CD4-positive, alpha-beta T cell treated with Interleukin-6 at 100 ng/mL for 8 hours (primary cell): ENCODE measurements around the gene SKA1.
"Not testable (repeated sequence)": the region's sequence is repeated elsewhere in the genome, so short reads cannot be mapped to it uniquely, and the experiment has no call there.

Experiments
- DNase-seq: peaks from one replicate; pipeline ENCODE4 v3.0.0-alpha.2; 2020; ENCODE audit warnings: mixed read lengths, low spot score

The SKA1 gene

DNA sequence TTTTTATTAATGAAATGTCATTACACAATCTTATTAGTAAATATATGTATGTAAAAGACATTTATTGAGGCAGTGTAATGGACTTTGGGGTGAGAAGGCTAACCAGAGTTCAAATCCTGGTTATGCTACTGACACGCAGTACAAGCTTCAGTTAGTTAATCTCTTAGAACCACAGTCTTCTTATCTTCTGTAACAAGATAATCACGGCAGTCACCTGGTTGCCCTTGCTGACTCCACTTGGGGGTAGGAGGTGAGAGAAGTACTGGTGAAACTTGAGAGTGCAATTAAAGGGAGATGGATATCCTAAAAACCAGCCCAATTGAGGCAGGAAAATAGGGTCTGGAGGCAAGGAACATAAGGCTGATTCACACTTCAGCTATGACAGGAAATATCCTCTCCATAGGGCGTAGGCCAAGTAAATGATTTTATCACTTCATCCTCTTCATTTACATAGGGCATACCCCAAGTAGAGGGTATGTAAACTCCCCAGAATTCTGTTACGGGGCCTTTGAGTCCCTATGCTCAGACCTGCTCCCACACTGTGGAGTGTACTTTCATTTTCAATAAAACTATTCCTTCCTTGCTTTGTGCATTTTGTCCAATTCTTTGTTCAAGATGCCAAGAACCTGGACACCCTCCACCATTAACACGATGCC lies 21.3 kb downstream of the SKA1 start:
- no peak for DNase-seq

DNA sequence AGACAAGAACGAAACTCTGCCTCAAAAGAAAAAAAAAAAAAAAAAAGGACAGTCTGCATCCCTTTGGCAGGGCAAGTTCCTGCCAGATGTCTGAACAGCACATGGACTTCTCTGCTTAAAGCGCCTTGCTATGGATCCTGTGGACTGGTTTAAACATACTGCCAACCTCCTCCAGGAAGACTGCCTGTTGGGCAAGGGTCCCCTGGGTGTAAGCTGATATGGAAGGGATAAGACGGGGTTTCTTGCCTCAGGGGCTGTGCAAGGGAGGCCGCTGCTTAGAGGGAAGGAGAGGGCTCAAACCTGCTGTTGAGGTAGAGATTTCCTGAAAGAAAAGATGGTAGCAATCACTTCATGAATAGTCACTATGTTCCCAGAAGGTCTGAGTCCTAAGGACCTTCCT lies 22.2 kb downstream of the SKA1 start:
- no peak for DNase-seq

DNA sequence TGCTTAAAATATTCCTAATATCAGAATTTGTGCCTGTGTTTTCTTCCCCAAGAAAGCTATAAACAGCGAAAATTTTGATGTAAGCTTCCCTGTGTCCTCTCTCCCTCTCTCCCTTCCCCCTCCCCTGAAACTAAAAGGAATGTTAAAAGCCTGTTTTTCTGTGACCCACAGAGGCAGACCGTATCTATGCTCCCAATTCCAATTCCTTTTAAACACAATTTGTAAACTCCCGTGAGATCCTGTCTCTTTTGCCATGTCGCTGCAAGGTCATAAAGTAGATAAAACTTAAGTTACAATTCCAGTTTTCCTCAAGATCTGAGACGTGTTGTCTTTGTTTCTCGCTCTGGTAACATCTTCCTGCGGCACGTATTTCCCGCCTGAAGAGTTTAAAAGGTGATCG lies 23.3 kb downstream of the SKA1 start:
- no peak for DNase-seq

DNA sequence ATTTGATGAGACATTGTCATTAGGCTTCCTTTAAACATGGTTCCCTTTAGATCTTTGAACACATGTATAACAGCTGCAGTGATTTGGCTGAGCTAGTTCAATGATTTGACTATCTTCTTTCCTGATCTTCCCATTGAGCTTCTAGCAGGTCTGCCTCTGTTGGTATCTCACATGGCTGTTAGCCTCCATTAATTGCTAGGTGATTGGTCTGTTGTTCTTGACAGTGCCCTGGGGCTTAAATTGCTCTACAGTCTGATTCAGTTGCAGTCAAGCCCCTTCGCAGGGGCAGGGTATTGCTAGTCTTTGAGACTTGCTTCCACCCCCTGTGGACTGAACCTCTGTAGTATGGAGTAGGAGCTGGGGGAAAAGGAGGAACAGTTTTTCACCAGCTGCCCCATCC lies 24.1 kb downstream of the SKA1 start:
- DNase-seq: no peak

DNA sequence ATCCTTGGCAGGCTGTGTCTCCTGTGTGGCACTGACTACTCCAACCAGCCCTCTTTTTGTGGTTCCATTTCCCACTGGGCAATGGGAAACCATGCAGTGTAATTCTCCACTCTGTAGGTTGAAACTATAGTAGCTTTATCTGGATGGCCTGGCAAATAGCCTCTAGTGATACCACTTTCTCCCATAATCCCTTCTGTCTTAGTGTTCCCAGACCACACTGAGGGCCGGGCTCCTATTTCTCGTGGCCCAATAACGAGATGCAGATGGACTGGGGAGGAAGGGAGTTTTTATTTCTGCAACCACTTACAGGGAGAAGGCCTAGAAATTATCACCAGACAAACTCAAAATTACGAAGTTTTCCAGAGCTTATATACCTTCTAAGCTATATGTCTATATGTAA lies 24.7 kb downstream of the SKA1 start:
- no peak for DNase-seq

DNA sequence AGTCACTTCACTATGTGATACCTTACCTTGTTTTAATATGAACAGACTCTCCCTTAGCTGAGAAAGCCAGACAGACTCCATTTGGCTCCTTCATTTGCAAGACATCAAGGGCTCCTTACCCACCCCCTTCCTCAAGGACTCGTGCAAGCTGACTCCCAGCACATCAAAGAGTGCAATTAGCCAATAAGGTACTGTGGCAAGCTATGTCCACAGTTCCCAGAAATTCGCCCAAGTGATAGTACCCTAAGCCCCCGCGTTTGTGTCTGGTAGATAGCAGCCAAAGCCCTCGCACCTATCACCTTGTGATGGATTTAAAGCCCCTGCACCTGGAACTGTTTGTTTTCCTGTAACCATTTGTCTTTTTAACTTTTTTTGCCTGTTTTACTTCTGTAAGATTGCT lies 25.6 kb downstream of the SKA1 start:
- not testable (repeated sequence) for DNase-seq

DNA sequence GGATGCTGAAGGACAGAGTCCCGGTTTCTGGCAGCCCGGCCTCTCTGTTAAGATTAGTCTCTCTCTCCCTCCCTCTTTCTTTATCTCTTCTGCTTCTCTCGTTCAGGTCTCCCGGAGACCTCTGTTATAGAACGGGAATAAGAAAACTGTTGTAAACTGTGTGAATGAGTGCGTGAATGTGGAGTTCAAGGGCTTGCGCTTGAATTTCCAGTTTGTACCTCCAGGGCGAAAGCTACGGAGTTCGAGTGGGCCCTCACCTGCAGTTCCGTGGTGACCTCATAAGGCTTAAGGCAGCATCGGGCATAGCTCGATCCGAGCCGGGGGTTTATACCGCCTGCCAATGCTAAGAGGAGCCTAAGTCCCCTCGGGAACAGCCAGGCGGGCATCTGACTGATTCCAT lies 26.4 kb downstream of the SKA1 start:
- no peak for DNase-seq

DNA sequence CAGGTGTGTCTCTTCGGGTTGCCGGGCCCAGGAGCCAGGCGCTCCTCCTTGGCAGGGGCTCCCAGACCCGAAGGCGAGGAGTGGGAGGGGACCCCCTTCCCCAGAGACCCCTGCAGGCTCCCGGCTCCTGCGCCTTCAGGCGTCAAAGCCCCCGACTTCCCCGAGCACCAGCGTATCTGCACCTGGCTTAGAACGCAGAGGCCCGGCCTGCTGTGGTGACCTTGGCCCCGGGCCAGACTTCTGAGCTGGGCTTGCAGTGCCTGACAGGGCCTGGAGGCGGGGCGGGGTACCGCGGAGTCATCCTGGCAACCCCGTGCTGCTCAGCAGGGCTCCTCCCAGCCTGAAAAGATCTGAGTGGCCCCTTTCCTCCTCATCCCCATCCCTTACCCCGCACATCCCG lies 27.0 kb downstream of the SKA1 start:
- no peak for DNase-seq

DNA sequence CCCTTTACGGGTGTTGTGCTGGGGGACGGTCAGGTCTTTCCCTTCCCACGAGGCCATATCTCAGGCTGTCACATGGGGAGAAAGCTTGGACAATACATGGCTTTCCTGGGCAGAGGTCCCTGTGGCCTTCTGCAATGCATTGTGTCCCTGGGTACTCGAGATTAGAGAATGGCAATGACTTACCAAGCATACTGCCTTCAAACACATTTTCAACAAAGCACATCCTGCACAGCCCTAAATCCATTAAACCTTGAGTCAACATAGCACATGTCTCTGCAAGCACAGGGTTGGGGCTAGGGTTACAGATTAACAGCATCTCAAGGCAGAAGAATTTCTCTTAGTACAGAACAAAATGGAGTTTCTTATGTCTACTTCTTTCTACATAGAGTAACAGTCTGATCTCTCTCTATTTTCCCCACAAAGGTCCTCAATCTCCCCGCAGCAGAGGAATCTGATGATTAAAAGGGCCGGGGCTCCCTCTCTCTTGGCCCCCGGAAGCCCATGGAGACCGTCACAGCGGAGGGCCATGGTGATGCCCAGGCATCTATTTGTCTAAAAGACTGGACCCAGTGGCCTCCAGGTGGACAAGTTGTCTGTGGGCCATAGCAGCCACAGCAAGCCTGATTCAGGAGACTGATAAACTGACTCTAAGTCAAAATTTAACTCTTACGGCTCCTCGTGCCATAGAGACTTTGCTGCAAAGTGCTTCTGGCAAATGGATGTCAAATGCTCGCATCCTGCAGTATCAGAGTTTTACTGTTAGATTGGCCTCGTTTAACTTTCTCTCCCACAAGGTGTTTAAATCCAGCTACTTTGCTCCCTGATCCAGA lies 30.1 kb downstream of the SKA1 start:
- DNase-seq: not testable (repeated sequence)

DNA sequence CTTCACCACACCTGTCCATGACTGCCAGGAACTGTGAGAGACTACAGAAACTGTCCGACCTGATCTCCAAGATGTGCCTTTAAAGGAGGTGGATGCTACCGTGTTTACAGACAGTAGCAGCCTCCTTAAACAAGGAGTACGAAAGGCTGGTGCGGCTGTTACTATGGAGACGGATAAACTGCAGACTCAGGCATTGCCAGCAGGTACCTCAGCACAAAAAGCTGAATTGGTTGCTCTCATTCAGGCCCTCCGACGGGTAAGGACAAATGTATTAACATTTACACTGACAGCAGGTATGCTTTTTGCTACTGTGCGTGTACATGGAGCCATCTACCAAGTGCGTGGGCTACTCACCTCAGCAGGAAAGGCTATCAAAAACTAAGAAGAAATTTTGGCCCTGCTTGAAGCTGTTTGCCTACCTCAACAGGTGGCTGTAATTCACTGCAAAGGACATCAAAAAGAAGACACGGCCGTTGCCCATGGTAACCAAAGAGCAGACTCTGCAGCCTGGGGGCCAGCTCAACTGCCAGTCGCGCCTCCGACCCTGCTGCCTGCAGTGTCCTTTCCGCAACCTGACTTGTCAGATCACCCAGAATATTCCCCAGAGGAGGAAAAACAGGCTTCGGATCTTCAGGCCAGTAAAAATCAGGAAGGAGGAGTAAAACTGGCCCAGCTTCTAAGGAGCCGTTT lies 30.9 kb downstream of the SKA1 start:
- DNase-seq: no peak

DNA sequence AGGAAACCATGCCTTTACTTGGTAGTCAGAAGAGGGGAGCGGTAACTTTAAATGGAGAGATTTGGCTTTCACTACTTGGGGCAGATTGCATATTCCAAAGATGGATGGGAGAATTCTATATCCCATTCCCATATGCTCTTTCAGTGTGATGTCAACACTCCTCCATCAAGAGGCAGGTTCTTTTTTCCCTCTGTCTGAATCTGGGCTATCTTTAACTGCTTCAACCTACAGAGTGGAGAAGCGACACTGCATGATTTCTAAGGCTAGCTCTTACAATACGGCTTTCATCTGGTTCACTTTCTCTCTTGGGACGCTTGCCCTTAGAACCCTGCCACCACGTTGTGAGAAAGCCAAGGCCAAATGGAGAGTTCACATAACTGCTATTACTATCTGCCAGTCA lies 34.4 kb downstream of the SKA1 start:
- DNase-seq: no peak

DNA sequence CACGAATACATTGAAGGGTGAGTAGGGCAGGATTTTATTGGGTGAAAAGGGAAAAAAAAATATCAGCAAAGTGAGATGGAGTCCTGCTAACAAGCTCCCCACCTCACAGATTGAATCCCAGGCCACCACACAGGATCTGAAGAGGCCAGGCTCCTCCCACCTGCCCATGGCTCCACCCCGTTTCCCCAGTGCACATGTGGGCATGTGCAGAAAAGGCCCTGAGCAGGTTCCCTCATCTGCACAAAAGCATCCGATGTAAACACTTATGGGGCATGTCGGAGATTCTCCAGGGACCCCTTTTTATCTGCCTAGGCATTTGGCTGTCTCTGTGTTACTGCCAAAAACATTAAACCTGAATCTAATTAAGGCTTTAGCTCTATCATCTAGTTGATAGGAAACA lies 35.2 kb downstream of the SKA1 start:
- no peak for DNase-seq

DNA sequence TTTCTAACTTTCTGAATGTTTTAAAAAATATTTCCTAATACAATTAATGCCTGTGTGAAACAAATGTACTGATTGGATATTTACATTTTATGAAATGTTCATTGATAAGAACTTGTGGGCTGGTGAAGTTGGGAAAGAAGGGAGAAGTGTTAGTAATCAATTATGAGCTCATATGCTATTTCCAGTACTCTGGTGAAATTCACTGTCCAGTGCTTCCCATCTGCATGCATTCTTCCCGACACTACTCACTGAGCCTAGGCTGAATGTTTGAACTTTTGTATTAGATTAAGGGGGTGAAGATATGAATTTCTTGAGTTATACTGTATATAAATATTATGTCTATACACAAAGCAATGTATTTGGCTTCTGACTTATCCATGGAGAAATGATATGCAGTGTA lies 36.0 kb downstream of the SKA1 start:
- no peak for DNase-seq

DNA sequence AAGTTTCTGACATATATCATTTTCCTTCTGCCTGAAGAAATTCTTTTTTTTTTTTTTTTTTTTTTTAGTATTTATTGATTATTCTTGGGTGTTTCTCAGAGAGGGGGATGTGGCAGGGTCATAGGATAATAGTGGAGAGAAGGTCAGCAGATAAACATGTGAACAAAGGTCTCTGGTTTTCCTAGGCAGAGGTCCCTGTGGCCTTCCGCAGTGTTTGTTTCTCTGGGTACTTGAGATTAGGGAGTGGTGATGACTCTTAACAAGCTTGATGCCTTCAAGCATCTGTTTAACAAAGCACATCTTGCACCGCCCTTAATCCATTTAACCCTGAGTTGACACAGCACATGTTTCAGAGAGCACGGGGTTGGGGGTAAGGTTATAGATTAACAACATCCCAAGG lies 42.0 kb downstream of the SKA1 start:
- DNase-seq: not testable (repeated sequence)

DNA sequence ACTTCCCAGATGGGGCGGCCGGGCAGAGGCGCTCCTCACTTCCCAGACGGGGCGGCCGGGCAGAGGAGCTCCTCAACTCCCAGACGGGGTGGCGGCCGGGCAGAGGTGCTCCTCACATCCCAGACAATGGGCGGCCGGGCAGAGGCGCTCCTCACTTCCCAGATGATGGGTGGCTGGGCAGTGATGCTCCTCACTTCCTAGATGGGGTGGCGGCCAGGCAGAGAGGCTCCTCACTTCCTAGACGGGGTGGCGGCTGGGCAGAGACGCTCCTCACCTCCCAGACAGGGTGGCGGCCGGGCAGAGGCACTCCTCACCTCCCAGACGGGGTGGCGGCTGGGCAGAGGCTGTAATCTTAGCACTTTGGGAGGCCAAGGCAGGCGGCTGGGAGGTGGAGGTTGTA lies 42.9 kb downstream of the SKA1 start:
- DNase-seq: not testable (repeated sequence)

DNA sequence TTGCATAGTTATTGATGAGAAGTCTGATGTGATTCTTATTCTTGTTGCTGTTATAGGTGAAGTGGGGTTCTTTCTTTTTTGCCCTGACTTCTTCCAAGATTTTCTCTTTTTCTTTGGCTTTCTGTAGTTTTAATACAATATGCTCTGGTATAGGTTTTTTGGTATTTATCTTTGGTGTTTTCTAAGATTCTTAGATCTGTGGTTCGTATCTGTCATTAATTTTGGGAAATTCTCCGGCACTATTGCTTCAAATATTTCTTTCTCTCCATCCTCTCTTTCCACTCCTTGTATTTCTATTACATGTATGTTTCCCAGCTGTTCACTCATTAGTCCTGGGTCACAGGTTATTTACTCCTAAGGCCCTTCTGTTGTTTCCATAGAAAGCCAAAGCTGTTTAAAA lies 43.8 kb downstream of the SKA1 start:
- no peak for DNase-seq

DNA sequence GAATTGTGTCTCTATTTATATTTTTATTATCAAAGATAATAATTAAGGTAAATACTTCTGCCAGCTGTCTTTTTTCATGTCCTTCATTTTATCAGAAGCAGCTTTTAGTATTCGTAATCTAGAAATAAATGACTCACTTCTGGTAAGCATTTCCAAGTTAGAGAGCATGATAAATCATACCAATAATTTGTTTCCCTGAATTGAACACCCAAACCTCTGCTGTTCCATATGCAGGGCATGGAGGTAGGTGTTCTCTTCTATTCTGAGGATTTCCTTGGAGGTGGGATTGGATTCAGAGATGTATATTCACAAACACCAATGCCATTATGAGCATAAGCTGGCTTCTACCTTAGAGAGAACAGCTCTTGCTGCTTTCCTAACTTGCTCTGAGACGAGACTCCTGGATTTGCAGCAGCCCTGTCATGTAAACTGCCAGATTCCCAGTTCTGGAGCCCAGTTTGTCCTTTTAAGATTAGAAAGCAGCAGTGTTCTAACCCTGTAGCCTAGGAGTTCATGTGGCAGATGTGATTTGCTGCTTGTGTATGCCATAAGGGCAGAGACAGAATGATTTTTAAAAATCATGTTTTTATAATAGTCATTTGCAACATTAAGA lies 47.5 kb downstream of the SKA1 start:
- DNase-seq: no peak

DNA sequence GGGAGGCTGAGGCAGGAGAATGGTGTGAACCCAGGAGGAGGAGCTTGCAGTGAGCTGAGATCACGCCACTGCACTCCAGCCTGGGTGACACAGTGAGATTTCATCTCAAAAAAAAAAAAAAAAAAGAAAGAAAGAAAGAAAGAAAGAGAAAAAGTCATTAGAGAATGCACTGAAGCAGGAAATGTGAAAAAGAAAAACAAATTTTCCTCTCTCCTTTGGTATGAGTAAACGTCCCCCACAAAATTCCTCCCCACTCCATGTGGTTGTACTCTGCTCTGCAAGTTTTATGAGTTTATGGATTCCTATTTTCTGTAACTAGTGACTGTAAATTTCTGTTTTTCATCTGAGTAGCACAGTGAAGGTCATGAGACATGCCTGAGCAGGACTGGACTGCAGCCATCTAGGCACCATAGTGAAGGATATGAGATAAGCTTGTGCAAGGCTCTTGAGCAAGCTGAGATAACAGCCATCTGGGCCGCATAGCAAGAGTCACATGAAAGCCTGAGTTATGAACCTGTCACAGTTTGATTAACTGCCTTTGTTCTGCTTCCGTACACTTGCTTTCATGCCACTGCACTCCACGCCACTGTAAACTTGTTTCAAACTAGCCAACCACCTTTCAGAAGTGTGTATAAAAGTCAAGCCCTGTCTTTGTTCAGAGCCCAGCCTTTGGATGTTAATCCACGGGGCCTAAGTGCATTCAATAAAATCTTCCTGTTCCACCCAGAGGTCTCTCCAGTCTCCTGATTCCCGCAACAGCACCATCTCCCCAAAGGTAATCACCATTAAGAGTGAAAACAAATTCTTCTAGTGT lies 50.2 kb downstream of the SKA1 start:
- DNase-seq: no peak

DNA sequence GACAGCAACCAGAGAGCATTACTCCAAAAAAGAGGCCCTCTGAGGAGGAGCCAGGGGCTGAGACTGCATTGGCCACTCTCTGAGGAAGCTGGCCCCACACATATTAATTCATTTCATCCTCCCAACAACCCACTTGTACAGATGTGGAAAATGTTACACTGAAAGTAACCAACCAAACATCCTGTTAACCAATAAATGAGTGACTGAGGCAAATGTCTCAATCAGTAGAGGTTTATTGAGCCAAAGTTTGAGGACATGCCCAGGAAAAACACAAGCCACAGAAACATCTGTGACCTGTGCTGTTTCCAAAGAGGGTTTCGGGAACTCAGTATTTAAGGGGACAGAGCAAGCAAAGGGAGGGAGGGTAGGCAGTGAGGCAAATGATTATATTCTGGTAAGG lies 53.0 kb downstream of the SKA1 start:
- no peak for DNase-seq

DNA sequence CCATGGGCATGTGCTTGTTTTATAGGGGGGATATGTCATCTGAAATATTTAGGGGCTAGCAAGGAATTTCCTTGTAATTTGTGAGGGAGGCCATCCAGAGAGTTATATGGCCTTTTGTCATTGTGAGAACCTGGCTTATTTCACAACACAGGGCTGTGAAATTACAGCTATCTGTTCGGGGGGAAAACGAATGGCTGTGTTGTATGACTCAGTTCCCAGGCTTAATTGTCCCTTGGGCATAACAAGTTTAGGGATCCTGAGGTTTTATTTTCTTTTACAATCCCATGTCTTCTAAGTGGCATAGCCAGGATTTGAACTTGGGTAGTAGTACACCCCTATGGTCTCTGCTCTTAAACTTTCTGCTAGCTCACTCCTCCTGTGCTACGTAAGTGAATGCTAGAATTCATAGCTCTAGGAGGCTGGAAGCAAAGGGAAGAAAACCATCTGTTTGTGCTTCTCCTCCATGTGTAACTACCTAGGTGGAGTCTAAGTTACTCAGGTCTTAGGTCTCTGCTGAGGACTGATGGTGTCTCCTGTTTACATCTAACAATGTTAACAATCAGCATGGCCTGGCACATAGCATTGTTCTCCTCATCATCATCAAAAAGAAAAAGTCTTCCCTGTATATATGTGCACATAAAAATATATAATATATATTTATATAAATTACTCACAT lies 53.8 kb downstream of the SKA1 start:
- no peak for DNase-seq

DNA sequence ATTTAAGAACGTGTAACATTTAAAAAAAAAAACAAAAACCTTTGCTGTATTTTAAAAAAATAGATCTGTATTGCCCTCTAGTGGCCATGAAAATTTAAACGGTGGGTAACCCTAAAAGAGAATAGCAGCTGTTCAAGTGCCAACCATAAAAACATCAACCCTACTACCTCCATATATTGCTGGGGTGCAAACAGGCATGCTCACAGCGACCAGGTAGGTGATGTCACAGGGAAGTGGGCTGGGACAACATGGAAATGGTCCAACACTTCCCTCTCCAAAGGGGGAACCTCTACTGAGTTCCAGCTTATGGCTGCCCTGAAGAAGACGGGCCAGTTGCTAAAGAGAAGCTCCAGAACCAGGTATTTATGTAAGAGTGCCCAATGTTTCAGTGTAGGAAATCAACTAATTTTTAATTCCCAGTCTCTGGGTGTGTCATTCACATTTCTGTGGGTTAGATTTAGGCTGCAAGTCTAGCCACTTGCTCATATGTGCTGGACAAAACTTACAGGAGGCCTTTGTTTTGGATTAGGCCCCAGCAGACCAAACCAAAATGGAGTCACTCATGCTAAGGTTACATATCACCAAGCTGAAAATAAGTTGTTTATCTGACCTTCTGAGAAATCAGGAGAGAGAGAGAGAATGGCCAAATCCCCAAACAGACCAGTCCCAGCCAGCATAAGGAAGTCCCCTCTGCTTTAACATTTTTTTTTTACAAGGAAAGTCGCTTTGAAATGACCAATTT lies 54.5 kb downstream of the SKA1 start:
- DNase-seq: no peak
